T-helper 1 cell treated with Interleukin-12 subunit alpha and Interleukin-12 subunit beta and Interleukin-4 antibody, amounts not matched to agents 30 μg/mL and 1 μg/mL, for 36 hours (primary cell): ENCODE results near the gene RASGRP2.

Source experiments
- H3K27ac Mint-ChIP-seq: one replicate; pipeline ENCODE4 v1.8.0; 2021; ENCODE audit warnings: mild to moderate bottlenecking, mixed read lengths
- H3K27me3 Mint-ChIP-seq: one replicate; pipeline ENCODE4 v1.8.0; 2021; ENCODE audit warnings: low read depth, mixed read lengths
- H3K36me3 Mint-ChIP-seq: one replicate; pipeline ENCODE4 v1.8.0; 2021; ENCODE audit warnings: low read depth, mixed read lengths
- H3K4me1 Mint-ChIP-seq: one replicate; pipeline ENCODE4 v1.8.0; 2021; ENCODE audit warnings: low read depth, mixed read lengths
- H3K4me3 Mint-ChIP-seq: one replicate; pipeline ENCODE4 v1.8.0; 2021; ENCODE audit warnings: mild to moderate bottlenecking, moderate library complexity, mixed read lengths
- H3K9me3 Mint-ChIP-seq: one replicate; pipeline ENCODE4 v1.8.0; 2021; ENCODE audit warnings: mixed read lengths

RASGRP2 gene

DNA sequence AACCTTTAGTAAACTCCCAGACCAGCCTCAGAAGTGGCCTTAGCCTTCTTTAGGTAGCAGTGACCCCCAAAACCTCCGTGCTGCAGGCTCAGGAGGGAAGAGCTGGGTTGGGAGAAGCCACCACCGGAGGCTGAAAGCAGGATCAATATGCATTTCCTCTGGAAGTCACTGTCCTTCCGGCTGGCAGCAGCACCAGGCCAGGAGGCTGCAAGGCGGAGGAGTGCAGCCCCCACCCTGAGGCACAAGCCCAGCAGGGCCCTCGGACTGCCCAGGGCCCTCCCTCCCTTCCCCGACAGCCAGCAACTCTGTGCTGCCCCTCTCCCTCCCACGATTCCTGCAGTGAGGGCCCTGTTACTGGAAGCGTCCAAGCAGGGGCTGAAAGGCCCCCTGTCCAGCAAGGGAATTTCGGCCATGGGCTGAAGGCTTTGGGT lies 17.7 kb downstream of the RASGRP2 start:
- Mint-ChIP-seq H3K9me3 (no peaks in the 10 kb centered on the region), H3K4me3 (no peak overlapping the region), H3K27me3 (peaks cover 14% of the 10 kb centered on the region), H3K36me3 (peaks cover 18% of the 10 kb centered on the region), H3K4me1 (peaks cover 12% of the 10 kb centered on the region), H3K27ac (no peak overlapping the region)

- no peak overlapping the region for H3K4me3 Mint-ChIP-seq
- H3K36me3 Mint-ChIP-seq: peaks cover 15% of the 10 kb centered on the region
- no peak overlapping the region for H3K27ac Mint-ChIP-seq
- H3K9me3 Mint-ChIP-seq: no peaks in the 10 kb centered on the region
- H3K4me1 Mint-ChIP-seq: peaks cover 12% of the 10 kb centered on the region
- peaks cover 26% of the 10 kb centered on the region for H3K27me3 Mint-ChIP-seq
These were observed 18.9 kb downstream of the RASGRP2 start for GRCh38 chr11:64724863-64725532.

GRCh38 chr11:64723907-64724862 lies 19.8 kb downstream of the RASGRP2 start:
- Mint-ChIP-seq H3K4me3 (peak overlapping the region; percentile 52), H3K4me1 (peaks cover 12% of the 10 kb centered on the region), H3K27me3 (peaks cover 34% of the 10 kb centered on the region), H3K27ac (no peak overlapping the region), H3K9me3 (no peaks in the 10 kb centered on the region), H3K36me3 (peaks cover 11% of the 10 kb centered on the region)

DNA sequence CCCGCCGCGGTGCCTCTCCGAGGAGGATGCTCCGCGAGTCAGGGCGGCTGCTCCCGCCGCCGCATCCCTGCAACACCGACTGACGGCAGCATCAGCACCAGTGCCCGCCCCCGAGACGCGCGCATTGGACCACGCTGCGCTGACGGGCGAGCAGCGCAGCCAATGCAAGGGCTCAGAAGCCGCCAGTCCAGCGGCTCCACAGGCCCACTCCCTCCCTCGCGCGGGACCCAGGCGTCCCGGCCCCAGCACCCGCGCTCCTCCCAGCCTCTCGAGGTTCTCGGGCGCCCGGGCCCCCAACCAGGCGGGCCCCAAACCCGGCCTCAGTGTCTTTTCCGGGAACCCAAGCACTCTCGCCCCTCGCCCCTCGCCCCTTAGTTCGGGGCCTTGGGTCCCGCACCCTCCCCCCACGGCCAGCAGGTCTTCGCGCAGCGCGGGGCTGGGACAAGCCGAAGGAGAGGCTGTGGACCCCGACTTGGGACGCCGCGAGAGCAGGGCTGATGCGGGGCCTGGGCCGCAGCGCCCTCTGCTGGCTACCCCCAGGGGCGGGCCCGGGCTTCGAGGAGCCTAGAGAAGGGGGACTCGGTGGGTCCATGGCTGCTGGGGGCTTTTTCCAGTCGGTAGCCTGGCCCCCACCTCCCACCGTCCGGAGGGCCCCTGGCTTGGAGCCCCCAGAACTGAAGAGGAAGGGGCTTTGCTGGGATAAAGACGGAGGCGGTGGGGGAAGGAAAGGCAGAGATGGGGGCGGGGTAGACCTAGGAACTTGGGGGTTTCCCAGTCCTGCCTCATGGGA lies 20.6 kb downstream of the RASGRP2 start, which contains the start of gene NRXN2:
Gene NRXN2, minus strand, starts transcription at position 81 of the 790 bp plus-strand sequence. CDS start 9,498 bp downstream, outside the sequence.
- no peaks in the 10 kb centered on the region for H3K9me3 Mint-ChIP-seq
- peaks cover 39% of the 10 kb centered on the region for H3K27me3 Mint-ChIP-seq
- H3K4me1 Mint-ChIP-seq: peaks cover 12% of the 10 kb centered on the region
- peaks cover 6% of the 10 kb centered on the region for H3K36me3 Mint-ChIP-seq
- peak within 1 kb of the TSS; percentile 57 for H3K27ac Mint-ChIP-seq
- H3K4me3 Mint-ChIP-seq: peak within 1 kb of the TSS; percentile 53

DNA sequence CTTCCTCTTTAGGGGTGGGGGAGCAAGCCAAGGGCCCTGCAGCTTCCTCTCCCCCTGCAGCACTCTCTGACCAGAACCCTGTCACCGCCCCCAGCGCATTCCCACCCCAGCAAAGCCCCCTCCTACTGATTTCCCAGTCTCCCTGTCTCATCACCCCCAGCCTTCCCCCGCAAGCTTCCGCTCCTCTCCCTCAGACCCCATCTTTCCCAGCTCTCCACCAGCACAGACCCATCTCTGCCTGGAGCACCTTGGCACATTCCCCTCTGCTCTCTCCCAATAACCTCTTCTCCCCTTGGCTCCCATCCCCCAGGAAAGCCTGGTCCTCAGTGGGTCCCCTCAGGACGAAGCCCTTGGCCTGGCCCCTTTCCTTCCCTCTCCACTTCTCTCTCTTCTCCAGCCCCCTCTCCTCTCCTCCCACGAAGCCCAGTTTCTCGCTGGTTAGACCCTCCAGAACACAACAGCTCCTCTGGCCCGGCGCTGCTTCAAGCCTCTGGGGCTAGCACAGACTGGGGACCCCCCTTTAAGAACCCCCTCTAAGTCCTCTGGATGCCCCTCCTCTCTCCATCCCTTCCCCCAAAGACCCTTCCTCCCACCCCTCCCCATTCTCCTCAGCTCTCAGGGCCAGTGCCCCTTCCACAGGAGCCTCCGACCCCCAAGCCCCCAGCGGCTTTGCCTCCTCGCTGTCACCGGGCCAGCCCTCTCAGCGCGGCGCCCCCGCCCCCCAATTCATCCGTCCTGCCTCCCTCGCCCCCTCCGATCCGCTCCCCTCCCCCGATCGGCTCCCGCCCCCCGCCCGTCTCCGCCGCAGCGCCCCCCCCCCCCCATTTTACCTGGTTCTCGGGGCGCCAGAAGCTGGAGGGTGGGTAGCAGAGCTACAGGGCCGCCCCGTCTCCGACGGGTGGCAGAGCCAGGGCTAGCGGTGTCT lies 21.5 kb downstream of the RASGRP2 start:
- H3K27me3 Mint-ChIP-seq: peaks cover 47% of the 10 kb centered on the region
- H3K9me3 Mint-ChIP-seq: no peaks in the 10 kb centered on the region
- no peak overlapping the region for H3K27ac Mint-ChIP-seq
- H3K4me1 Mint-ChIP-seq: peaks cover 12% of the 10 kb centered on the region
- H3K36me3 Mint-ChIP-seq: no peaks in the 10 kb centered on the region
- H3K4me3 Mint-ChIP-seq: peak overlapping the region; percentile 53

GRCh38 chr11:64721359-64721699 lies 22.6 kb downstream of the RASGRP2 start:
- no peaks in the 10 kb centered on the region for H3K9me3 Mint-ChIP-seq
- H3K27me3 Mint-ChIP-seq: peaks cover 55% of the 10 kb centered on the region
- H3K4me1 Mint-ChIP-seq: peaks cover 12% of the 10 kb centered on the region
- no peaks in the 10 kb centered on the region for H3K36me3 Mint-ChIP-seq
- H3K4me3 Mint-ChIP-seq: no peak overlapping the region
- H3K27ac Mint-ChIP-seq: no peak overlapping the region

GRCh38 chr11:64720640-64721358 lies 23.1 kb downstream of the RASGRP2 start:
- Mint-ChIP-seq H3K27me3 (peaks cover 60% of the 10 kb centered on the region), H3K4me3 (no peak overlapping the region), H3K36me3 (no peaks in the 10 kb centered on the region), H3K9me3 (no peaks in the 10 kb centered on the region), H3K27ac (no peak overlapping the region), H3K4me1 (peaks cover 12% of the 10 kb centered on the region)

GRCh38 chr11:64720167-64720566 lies 23.8 kb downstream of the RASGRP2 start:
- H3K27me3 Mint-ChIP-seq: peaks cover 66% of the 10 kb centered on the region
- H3K4me1 Mint-ChIP-seq: peaks cover 13% of the 10 kb centered on the region
- H3K27ac Mint-ChIP-seq: no peak overlapping the region
- H3K9me3 Mint-ChIP-seq: no peaks in the 10 kb centered on the region
- H3K36me3 Mint-ChIP-seq: no peaks in the 10 kb centered on the region
- H3K4me3 Mint-ChIP-seq: no peak overlapping the region

DNA sequence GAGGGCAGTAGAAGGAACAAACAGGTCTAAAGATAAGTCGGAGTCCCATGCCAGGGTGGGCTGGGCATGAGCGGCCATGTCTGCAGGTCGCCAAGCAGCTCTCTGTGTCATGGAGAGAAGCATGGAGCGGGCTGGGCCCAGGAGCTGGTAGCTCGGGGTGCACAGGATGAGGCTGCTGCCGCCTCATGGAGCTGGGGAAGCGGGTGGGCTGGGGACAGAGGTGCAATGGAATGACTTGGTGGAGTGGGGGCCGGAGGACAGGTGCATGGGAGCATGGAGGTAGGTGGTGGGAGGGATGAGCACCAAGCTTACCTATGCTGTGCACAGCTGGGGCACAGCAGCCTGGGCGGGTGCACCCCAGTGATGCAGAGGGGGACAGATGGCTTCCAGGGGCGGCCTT lies 24.5 kb downstream of the RASGRP2 start:
- no peaks in the 10 kb centered on the region for H3K9me3 Mint-ChIP-seq
- H3K4me3 Mint-ChIP-seq: no peak overlapping the region
- H3K27me3 Mint-ChIP-seq: peaks cover 74% of the 10 kb centered on the region
- H3K36me3 Mint-ChIP-seq: no peaks in the 10 kb centered on the region
- H3K27ac Mint-ChIP-seq: no peak overlapping the region
- H3K4me1 Mint-ChIP-seq: peaks cover 10% of the 10 kb centered on the region

- Mint-ChIP-seq H3K9me3 (no peaks in the 10 kb centered on the region), H3K27ac (no peak overlapping the region), H3K36me3 (no peaks in the 10 kb centered on the region), H3K4me3 (no peak overlapping the region), H3K4me1 (peaks cover 4% of the 10 kb centered on the region), H3K27me3 (peaks cover 80% of the 10 kb centered on the region)
These were observed 25.2 kb downstream of the RASGRP2 start for GRCh38 chr11:64718780-64719124.

- Mint-ChIP-seq H3K27me3 (peaks cover 81% of the 10 kb centered on the region), H3K36me3 (no peaks in the 10 kb centered on the region), H3K27ac (no peak overlapping the region), H3K4me3 (no peak overlapping the region), H3K9me3 (no peaks in the 10 kb centered on the region), H3K4me1 (peaks cover 3% of the 10 kb centered on the region)
These were observed 25.7 kb downstream of the RASGRP2 start for GRCh38 chr11:64718084-64718779.

- no peaks in the 10 kb centered on the region for H3K9me3 Mint-ChIP-seq
- H3K4me1 Mint-ChIP-seq: peaks cover 4% of the 10 kb centered on the region
- H3K27me3 Mint-ChIP-seq: peaks cover 80% of the 10 kb centered on the region
- no peaks in the 10 kb centered on the region for H3K36me3 Mint-ChIP-seq
- no peak overlapping the region for H3K27ac Mint-ChIP-seq
- no peak overlapping the region for H3K4me3 Mint-ChIP-seq
These were observed 26.7 kb downstream of the RASGRP2 start for GRCh38 chr11:64717268-64717578.
